A549 (cell line): ENCODE data around the gene HLA-DOB. TPM values are rescaled to one million over a fixed set of nuclear protein-coding genes. Genes with fewer than 3 reads are reported as not detected.

Experiments used
- ATAC-seq, 2 experiments: fragments of 200-7000 bp in 1 of 2; fragments of >200 bp in 1 of 2; cut with Nextera tagmentation in 1 of 2; cut with Tn5 transposase in 1 of 2; 3 replicates each; pipeline versions ENCODE4 v1.8.0 to v1.9.1; 2018 to 2020; ENCODE audit warnings: mild to moderate bottlenecking in 1 of 2, moderate library complexity in 1 of 2
- CTCF ChIA-PET: fragments of 300-600 bp; sonication (Branson Sonifier 250); formaldehyde crosslinking; extraction: SDS; loops from one replicate; lab custom pipeline; 2021; ENCODE audit warnings: antibody characterized with exemption, inconsistent platforms; lab: Yijun Ruan, JAX
- POLR2A ChIA-PET: fragments of 350-600 bp; formaldehyde crosslinking; extraction: SDS; loops from one replicate; lab custom pipeline; 2021; ENCODE audit warnings: antibody characterized with exemption, inconsistent platforms; lab: Yijun Ruan, JAX
- DNase-seq, 2 experiments: peaks; one replicate each; pipeline versions ENCODE4 v3.0.0 to v3.0.0-alpha.2; 2011 to 2016; ENCODE audit warnings: low read depth in 1 of 2, low spot score in 1 of 2
- FAIRE-seq: peaks from 2 replicates; lab custom pipeline; 2011; peaks lifted over from hg19 to GRCh38; lab: Jason Lieb, UNC
- H3K27ac ChIP-seq, 2 experiments: fragments of >200 bp; sonication (Bioruptor Twin); formaldehyde crosslinking; 3 replicates each; pipeline ENCODE4 v1.5.1; 2016 to 2017
- H3K4me1 ChIP-seq: fragments of >200 bp; sonication (Bioruptor Twin); formaldehyde crosslinking; 3 replicates; pipeline ENCODE4 v1.6.1; 2016
- H3K4me2 ChIP-seq: fragments of >200 bp; sonication (Bioruptor Twin); formaldehyde crosslinking; 3 replicates; pipeline ENCODE4 v1.6.1; 2016
- H3K4me3 ChIP-seq: fragments of >200 bp; sonication (Bioruptor Twin); formaldehyde crosslinking; 3 replicates; pipeline ENCODE4 v1.5.1; 2016
- H3K9me3 ChIP-seq: fragments of >200 bp; sonication (Bioruptor Twin); formaldehyde crosslinking; 3 replicates; pipeline ENCODE4 v1.6.1; 2016
- BHLHE40 ChIP-seq: IDR thresholded peaks from 2 replicates; pipeline ENCODE4 v1.6.1; 2012; ENCODE audit warnings: low read depth, low read length, inconsistent platforms
- CBX8 ChIP-seq: fragments of 200-600 bp; sonication (generic); IDR thresholded peaks from 2 replicates; pipeline ENCODE4 v1.6.1; 2016
- CEBPB ChIP-seq, 2 experiments: fragments of >200 bp in 1 of 2; sonication (Bioruptor Twin) in 1 of 2; formaldehyde crosslinking in 1 of 2; IDR thresholded peaks; 2 replicates each; pipeline ENCODE4 v1.6.1; 2012 to 2016
- CHD2 ChIP-seq: fragments of 150-350 bp; IDR thresholded peaks from 2 replicates; pipeline ENCODE4 v1.6.1; 2014; ENCODE audit warnings: low read length; ENCODE audit not compliant: partially characterized antibody
- CTCF ChIP-seq: fragments of >200 bp; sonication (Bioruptor Twin); formaldehyde crosslinking; IDR thresholded peaks from 3 replicates; pipeline ENCODE4 v1.5.1; 2016
- E2F6 ChIP-seq: IDR thresholded peaks from 2 replicates; pipeline ENCODE4 v1.6.1; 2012; ENCODE audit warnings: low read depth, borderline replicate concordance
- EHF ChIP-seq: fragments of 250-450 bp; sonication (Bioruptor Pico); IDR thresholded peaks from 2 replicates; pipeline ENCODE4 v1.5.0; 2020; ENCODE audit warnings: mild to moderate bottlenecking
- EHMT2 ChIP-seq: fragments of 200-600 bp; sonication (generic); IDR thresholded peaks from 2 replicates; pipeline ENCODE4 v1.6.1; 2016; ENCODE audit warnings: antibody characterized with exemption, low read depth, mild to moderate bottlenecking, moderate library complexity
- ESRRA ChIP-seq: fragments of 150-350 bp; IDR thresholded peaks from 2 replicates; pipeline ENCODE4 v1.6.1; 2014; ENCODE audit warnings: mild to moderate bottlenecking, low read length, borderline replicate concordance
- FOXS1 ChIP-seq: fragments of 250-450 bp; sonication (Bioruptor Pico); IDR thresholded peaks from 2 replicates; pipeline ENCODE4 v1.5.0; 2020; ENCODE audit warnings: mild to moderate bottlenecking, moderate library complexity
- GATA3 ChIP-seq: IDR thresholded peaks from 2 replicates; pipeline ENCODE4 v1.6.1; 2012; ENCODE audit warnings: borderline replicate concordance
- HDAC2 ChIP-seq: fragments of 200-600 bp; sonication (generic); IDR thresholded peaks from 2 replicates; pipeline ENCODE4 v1.6.1; 2016
- HES2 ChIP-seq: fragments of >200 bp; sonication (Bioruptor Twin); formaldehyde crosslinking; IDR thresholded peaks from 2 replicates; pipeline ENCODE4 v1.6.1; 2016
- HOXA7 ChIP-seq: fragments of 250-450 bp; sonication (Bioruptor Pico); IDR thresholded peaks from 2 replicates; pipeline ENCODE4 v1.5.0; 2020; ENCODE audit warnings: mild to moderate bottlenecking, moderate library complexity
- HOXB5 ChIP-seq: fragments of 250-450 bp; sonication (Bioruptor Pico); IDR thresholded peaks from 2 replicates; pipeline ENCODE4 v1.5.0; 2020; ENCODE audit warnings: mild to moderate bottlenecking, moderate library complexity
- KDM1A ChIP-seq: fragments of 200-600 bp; sonication (generic); IDR thresholded peaks from 2 replicates; pipeline ENCODE4 v1.6.1; 2016; ENCODE audit warnings: low read depth, mild to moderate bottlenecking
- KDM5A ChIP-seq: fragments of 200-600 bp; sonication (generic); IDR thresholded peaks from 2 replicates; pipeline ENCODE4 v1.6.1; 2016; ENCODE audit warnings: antibody characterized with exemption, mild to moderate bottlenecking
- MAZ ChIP-seq: fragments of 150-350 bp; IDR thresholded peaks from 2 replicates; pipeline ENCODE4 v1.6.1; 2014; ENCODE audit warnings: antibody characterized with exemption, low read depth, low read length, borderline replicate concordance
- PBX3 ChIP-seq: IDR thresholded peaks from 2 replicates; pipeline ENCODE4 v1.6.1; 2012
- RAD21 ChIP-seq, 2 experiments: fragments of >200 bp in 1 of 2; sonication (Bioruptor Twin) in 1 of 2; formaldehyde crosslinking in 1 of 2; IDR thresholded peaks in 1 of 2; conservative IDR thresholded peaks in 1 of 2; 2 replicates in 1 of 2; 3 replicates in 1 of 2; pipeline ENCODE4 v1.6.1; 2012 to 2018; ENCODE audit warnings: inconsistent platforms in 1 of 2
- RARB ChIP-seq: fragments of 250-450 bp; sonication (Bioruptor Pico); IDR thresholded peaks from 2 replicates; pipeline ENCODE4 v1.8.0; 2021; ENCODE audit warnings: mild to moderate bottlenecking, moderate library complexity
- RCOR1 ChIP-seq: fragments of 150-350 bp; IDR thresholded peaks from 2 replicates; pipeline ENCODE4 v1.6.1; 2014; ENCODE audit warnings: antibody characterized with exemption, low read length, low read depth
- RFX5 ChIP-seq: fragments of 450-650 bp; IDR thresholded peaks from 2 replicates; pipeline ENCODE4 v1.7.1; 2014; ENCODE audit warnings: antibody characterized with exemption, mild to moderate bottlenecking, moderate library complexity
- SMC3 ChIP-seq: fragments of >200 bp; sonication (Bioruptor Twin); formaldehyde crosslinking; IDR thresholded peaks from 3 replicates; pipeline ENCODE4 v1.6.1; 2018; ENCODE audit warnings: inconsistent platforms
- SREBF2 ChIP-seq: fragments of 450-650 bp; IDR thresholded peaks from 2 replicates; pipeline ENCODE4 v1.6.1; 2014; ENCODE audit warnings: mild to moderate bottlenecking, moderate library complexity
- WGBS: methylation state at CpG from one replicate; pipeline ENCODE4 v1.1.6; 2017; ENCODE audit errors: missing lambda C conversion rate; 5-methylcytosine and 5-hydroxymethylcytosine counted together
- polyA plus RNA-seq, 4 experiments: library from polyadenylated mRNA; depleted of rRNA in 3 of 4; stranded (reverse); fragments of >200 nt; fragmentation: RNase III in 1 of 4; extraction: RNeasy Plus Mini Kit Qiagen cat#74134 plus additional on column Dnase treatment in 1 of 4; gene quantifications; 2 replicates in 3 of 4; 3 replicates in 1 of 4; pipeline ENCODE4 v1.2.3, GENCODE V29; 2011 to 2017

Gene HLA-DOB
- polyA plus RNA-seq, 2 of the 4 experiments (the other 2 are of a cell fraction) = 0.08 to 0.10 TPM

- ATAC-seq = peak; percentile 66 to 74; a peak in 5 of 6 replicates
- CTCF ChIA-PET = interaction anchor here (0.6 to 2.0 kb wide), 9 partner anchors 9 to 383 kb away, joined by 3 to 11 read pairs (median 3); no protein-coding TSS in a partner anchor
- POLR2A ChIA-PET = no interaction called here
These were observed 19.7 kb downstream of the HLA-DOB start for GRCh38 chr6:32796848-32797776.

GRCh38 chr6:32794510-32794909 is 22.3 kb downstream of the HLA-DOB start:
- POLR2A ChIA-PET = no interaction called here
- no peak for TF ChIP-seq RARB (CRISPR knock-in tag)
- no peak for TF ChIP-seq KDM5A
- TF ChIP-seq HOXB5 (CRISPR knock-in tag) = no peak
- no peak for TF ChIP-seq EHF
- no peak for TF ChIP-seq CHD2
- no peak for TF ChIP-seq BHLHE40
- TF ChIP-seq EHMT2 = no peak
- no peak for TF ChIP-seq HES2
- no peak for TF ChIP-seq FOXS1 (CRISPR knock-in tag)
- no peak for TF ChIP-seq MAZ
- no peak for TF ChIP-seq GATA3
- TF ChIP-seq RCOR1 = no peak
- no peak for TF ChIP-seq ESRRA
- no peak for TF ChIP-seq E2F6
- TF ChIP-seq KDM1A = no peak
- TF ChIP-seq RFX5 = no peak
- TF ChIP-seq PBX3 = no peak
- TF ChIP-seq HOXA7 (CRISPR knock-in tag) = no peak
- ATAC-seq (no peak), DNase-seq (no peak), FAIRE-seq (no peak)
- Histone ChIP-seq H3K4me1 (no peaks in the 10 kb centered on the region), H3K27ac (no peak overlapping the region), H3K4me2 (no peak overlapping the region), H3K9me3 (peaks cover 6% of the 10 kb centered on the region; the same call in 1 of the 3 replicates), H3K4me3 (no peak overlapping the region)
- WGBS = 41% methylated on average over 2 of the region's 2 CpGs
- CTCF ChIA-PET = interaction anchor here (0.7 to 2.2 kb wide), 7 partner anchors 9 to 381 kb away, joined by 3 to 16 read pairs (median 6); partner anchors contain the start of gene TAP2

More at GRCh38 chr6:32796848-32797776, 19.7 kb downstream of the HLA-DOB start:
- WGBS = 9% methylated on average over 29 of the region's 30 CpGs
- peaks cover 6% of the 10 kb centered on the region; the same call in 1 of the 3 replicates for H3K9me3 ChIP-seq
- no peak for FAIRE-seq
- H3K27ac ChIP-seq = no peak overlapping the region
- H3K4me3 ChIP-seq = 0 out of 3 replicates have a peak overlapping the region, but pooled peaks have one; percentile 19
- no peak for TF ChIP-seq CBX8
- peak; percentile 63 for TF ChIP-seq SMC3
- peak; percentile 71 to 73 for TF ChIP-seq RAD21 (conservative IDR thresholded peaks at IDR 0.05 in 1 of 2, IDR thresholded peaks at IDR 0.05 in 1 of 2)
- peak; percentile 67 for TF ChIP-seq CTCF
- peak; percentile 44 to 84; a peak in 3 of 4 replicates for TF ChIP-seq CEBPB (IDR thresholded peaks at IDR 0.05)
- no peak for TF ChIP-seq HDAC2
- TF ChIP-seq SREBF2 = no peak
- no peaks in the 10 kb centered on the region for H3K4me1 ChIP-seq
- peak overlapping the region; percentile 74 for H3K4me2 ChIP-seq
- DNase-seq = peak; percentile 34 to 43
